Measurements from ENCODE around the gene CCDC187. TPM values are rescaled to one million over a fixed set of nuclear protein-coding genes. Genes with fewer than 3 reads are reported as not detected.

CCDC187 gene
- polyA plus RNA-seq, 3 donors, result 2.7 to 4.6 (median 3.6) TPM

DNA sequence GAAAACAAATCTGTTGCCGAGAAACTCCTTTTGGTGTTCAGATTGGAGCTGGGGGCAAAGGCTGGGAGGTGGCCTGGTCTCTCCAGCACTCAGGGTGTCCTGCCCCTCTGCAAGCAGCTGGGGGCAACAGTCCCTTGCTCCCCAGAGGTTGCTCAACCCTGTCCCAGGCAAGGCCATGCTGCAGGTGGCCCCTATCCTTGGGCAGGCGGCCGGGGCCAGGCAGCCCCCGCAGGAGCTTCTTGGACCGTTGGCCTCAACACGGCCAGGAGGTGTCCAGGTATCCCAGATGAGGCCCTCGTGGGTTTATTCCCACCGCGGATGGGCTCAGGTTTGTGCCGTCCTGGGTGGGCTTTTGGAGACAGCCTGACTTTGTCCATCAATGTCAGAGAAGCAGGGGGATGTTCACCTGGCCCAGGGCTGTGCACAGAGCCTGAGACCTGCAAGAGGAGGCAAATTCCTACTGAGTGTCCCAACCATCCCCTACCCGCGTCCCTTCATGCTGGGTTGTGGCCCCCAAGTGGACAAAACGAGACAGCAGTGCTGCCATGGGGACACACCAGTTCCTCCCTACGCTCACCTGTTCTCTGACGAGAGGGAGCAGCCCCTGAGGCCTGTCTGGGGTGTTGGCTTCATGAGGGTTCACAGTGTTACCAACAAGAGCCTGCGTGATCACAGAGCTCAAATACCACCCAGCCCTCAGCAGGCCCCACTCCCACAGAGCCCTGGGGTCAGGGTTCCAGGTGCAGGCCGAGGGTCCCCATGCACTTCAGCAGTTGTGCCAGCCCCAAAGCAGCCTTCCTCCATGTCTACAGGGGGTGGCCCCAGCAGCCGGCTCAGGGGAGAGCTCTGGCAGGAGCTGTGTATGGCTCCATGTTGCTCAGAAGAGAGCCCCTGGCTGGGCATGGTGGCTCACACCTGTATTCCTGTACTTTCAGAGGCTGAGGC lies 9.5 kb upstream of the CCDC187 start:
- no peak for DNase-seq

DNA sequence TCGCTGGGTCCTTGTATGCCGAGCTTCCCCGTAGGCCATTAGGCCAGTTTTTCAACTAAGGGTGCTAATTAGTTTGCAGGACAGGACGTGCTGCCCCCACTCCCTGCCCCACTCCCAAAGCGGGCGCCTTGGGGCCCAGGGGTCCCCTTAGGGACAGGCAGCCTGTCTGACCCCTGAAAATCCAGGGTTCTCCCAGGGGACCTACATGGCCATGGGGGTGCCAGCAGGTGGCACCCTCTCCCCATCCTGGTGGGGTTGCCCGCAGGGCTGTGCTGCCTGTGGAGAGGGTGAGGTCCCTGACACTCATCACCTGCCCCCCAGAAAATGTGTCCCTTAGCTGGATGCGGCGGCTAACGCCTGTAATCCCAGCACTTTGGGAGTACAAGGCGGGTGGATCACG lies 8.5 kb upstream of the CCDC187 start:
- no peak for DNase-seq

DNA sequence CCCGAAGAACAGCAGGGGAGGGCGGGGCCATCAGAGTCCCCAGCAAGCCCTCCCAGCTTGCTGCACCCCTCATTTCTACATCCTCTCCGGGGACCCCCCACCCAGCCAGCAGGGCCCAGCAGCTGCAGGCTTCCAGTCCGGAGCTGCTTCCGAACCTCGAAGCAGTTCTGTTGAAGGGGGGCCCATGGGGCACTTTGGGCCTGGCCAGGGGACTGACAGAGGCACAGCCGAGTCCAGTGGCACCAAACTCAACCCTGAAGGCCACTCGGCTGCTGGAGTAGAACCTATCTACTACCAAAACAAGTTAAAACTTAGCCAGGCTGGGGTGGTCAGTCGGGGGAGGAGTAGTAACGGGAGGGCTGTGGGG lies 8.1 kb upstream of the CCDC187 start:
- no peak for DNase-seq

DNA sequence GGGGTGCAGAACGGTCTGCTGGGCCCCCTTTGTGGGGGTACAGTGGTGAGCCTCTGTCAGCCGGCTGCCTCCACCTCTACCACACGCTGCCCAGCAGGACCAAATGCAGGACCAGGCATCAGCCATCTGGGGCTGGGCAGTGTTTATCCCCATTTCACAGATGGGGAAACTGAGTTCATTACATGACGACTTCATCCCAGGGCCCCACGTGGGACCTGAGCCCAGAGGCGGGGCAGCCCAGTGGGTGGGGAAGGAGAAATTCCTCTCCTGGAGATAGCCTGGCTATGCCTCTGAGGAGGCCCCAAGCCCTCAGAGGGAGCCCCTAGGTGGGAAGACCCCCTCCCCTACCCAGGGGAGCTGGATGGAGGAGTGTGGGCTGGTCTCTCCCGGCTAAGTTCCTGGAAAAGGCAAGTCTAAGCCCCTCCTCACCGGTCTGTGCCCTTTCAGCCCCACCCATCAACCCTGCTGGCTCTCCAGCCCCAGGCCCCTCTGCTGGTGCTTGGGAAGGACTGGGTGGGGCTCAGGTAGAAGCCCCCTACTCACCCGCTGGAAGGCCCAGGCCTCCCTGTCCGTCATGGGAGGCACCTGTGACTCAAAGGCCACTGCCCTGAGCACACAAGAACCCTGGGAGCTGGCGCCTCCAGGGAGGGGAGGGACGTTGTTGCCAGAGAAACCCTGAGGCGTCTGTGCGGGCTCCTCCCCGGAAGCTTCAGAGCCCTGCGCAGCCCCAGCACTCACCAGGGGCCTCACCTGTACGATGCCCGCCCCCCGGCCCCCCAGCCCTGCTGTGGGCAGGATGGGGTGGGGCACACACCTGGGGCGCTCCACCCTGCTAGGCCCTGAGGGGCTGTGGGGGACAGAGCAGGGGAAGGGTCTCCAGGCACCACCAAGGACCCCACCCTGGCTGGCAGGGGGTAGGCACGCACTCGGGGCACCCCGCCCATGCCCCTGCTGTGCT lies 7.4 kb upstream of the CCDC187 start:
- no peak for DNase-seq

DNA sequence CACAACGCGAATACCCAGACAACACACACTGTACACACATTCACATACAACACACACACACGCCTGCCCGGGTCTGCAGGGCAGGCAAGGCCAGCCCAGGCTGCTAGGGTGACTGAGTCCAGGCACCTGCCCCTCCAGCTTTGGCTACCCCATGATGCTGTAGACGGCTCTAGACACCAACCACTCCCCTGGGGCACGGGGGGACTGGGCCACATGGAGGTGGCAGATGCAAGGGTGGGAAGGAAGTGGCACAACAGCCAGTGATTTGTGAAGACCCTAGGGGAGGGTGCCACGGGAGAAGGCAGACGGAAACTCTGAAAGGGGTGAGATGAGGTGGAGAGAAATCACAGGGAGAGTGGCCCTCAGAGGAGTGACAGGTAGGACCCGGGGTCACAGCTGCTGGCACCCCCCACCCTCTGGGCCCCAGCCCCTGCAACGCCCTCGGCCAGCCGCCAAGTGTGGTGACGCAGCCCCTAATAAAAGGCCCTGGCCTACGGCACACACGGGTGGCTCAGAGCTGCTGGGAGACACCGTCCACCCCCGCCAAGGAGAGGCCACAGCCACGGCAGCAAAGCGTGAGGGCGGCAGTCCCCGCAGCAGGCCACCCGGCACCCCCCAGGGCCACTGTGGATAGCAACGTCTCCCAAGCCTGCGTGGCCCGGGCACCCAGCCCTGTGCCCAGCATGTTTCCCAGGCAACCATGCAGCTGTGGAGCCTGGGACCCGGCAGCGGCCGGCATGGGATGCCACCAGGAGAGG lies 6.6 kb upstream of the CCDC187 start:
- no peak for DNase-seq

DNA sequence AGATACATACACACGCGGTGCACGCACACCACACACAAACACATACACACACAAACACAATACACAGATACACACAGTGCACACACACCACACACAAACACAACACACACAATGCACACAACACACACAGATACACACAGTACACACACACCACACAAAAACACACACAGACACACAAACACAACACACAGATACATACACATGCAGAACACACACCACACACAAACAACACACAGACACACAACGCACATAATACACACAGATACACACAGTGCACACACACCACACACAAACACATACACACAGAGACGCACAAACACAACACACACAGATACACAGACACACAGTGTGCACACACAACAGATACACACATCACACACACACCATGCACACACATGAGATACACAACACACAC lies 5.9 kb upstream of the CCDC187 start:
- no peak for DNase-seq

DNA sequence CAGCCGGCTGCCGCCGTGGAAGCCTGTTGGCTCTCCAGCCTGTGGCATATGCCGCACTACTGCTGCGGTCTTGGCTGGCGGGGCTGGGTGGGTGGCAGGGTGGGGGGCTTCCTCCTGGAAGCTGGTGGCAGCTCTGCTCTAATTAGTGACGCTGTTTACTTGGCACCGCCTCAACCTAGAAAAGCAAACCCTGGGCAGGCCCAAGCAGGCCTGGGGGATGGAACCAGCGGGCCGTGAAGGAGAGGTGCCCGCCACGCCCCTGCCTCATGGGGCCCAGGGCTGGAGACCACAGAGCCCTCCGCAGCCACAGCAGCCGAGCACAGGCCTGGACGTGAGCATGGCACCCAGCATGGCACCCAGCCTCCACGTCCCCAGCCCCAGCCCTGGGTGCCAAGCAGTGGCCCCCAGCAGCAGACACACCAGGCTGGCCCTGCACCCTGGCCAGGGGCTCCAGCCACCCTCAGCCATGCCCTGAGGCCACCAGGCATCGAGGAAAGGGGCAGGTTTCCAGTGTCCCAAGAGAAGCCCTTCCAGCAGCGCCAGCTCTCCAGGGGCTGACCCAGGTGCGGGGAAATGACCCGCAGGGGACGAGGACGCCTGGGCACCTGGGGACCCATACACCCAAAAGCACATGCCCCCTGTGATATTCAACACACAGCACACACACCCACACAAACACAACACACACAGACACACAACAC lies 5.4 kb upstream of the CCDC187 start:
- DNase-seq, result peak; percentile 76

DNA sequence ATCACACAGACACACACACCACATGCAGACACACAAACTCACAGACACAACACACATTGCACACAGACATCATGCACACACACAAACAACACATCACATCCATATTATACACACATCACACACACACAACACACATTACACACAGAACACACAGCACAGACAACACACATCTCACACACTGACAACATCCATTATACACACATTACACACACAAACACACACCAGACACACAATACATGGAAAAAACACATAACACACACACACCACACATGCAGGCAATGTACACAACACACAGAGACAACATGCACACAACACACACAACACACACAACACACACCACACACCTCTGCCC lies 4.8 kb upstream of the CCDC187 start:
- DNase-seq, result no peak

DNA sequence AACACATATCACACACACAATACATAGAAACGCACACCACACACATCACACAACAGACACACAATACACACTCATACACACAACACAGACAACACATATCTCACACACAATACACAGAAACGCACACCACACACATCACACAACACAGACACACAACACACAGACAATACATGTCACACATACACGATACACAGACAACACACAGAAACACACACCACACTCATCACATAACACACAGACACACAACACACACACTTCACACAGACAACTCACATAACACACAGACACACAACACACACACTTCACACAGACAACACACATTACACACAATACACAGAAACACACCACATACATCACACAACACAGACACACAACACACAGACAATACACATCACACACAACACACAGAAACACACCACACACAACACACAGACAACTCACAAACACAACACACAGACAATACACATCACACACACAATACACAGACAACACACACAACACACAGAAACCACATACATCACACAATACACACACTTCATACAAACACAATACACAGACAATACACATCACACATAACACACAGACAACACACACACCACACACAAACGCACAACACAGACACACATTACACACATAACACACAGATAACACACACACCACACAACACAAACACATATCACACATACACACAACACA lies 4.3 kb upstream of the CCDC187 start:
- DNase-seq, result no peak

DNA sequence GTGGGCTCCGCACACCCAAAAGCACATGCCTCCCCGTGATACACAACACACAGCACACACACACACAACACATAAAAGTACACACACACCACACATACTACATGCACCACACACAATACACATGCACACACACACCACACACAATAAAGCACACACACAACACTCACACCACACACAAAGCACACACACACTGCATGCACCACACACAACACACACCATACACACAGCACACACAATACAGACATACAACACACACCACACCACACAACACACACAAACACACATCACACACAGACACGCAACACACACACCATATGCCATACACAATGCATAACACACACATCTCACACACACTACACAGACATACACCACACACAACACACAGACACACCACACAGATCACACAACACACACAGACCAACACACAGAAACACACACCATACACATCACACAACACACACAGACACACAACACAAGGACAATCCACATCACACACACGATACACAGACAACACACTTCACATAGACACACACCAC lies 3.4 kb upstream of the CCDC187 start:
- DNase-seq, result no peak

DNA sequence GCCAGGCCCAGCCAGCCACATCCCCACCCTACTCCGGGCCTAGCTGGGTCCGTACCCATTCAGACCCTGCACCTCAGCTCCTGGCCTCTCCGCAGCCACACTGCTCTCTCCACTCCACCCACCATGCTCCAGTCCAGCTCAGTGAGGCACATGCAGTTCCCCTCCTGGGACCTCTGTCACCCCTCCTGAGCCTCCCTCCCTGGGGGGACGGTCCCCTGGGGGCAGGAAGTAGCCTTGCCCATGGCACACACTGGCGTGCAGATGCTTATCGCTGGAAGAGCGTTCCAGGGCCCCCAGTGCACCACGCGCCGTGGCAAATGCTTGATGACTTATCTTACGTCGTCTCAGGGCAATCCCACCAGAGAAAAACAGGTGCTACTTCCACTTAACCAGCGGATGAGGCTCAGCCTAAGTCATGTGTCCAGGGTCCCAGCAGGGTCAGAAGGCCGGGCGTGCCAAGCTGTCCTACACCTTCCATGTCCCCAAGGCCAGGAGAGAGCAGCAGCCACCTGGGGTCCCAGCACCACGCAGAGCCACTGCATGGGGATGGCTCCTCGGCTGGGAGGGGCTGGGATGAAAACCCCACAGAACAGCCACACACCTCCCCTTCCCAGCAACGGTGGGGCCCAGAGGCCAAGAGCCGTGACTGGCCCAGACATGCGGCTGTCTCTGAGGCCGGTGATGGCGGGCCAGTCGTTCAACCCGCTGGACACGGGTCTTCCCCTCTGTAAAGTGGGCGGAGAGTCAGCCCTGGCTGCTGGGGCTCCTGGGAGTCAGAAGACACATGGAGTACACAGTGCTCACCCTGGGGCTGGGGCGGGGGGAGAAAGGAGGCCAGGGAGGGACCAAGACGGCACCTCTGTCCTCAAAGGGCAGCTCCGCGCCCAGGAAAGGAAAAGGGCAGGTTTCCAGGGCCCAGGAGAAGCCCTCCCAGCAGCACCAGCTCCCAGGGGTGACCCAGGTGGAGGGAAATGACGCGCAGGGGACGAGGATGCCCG lies 2.6 kb upstream of the CCDC187 start:
- no peak for DNase-seq

DNA sequence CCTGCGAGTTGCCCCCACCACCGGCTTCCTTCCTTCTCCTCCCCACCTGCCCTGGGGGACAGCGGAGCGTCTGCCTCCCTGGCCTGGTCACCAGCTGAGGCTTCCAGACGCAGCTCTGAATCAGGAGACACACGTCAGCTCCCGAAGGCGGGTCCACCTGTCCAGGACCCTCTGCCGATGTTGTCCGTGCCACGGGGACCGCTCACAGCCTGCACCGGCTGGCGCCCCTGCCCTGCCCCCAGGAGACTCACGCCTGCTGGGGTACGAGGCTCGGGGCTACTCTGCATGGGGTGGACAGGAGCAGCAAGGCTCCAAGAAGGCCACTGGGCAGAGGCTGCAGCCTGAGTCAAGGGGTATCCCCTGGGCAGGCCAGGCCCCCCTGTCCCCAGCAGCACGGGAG lies 1.9 kb upstream of the CCDC187 start:
- DNase-seq, result no peak

DNA sequence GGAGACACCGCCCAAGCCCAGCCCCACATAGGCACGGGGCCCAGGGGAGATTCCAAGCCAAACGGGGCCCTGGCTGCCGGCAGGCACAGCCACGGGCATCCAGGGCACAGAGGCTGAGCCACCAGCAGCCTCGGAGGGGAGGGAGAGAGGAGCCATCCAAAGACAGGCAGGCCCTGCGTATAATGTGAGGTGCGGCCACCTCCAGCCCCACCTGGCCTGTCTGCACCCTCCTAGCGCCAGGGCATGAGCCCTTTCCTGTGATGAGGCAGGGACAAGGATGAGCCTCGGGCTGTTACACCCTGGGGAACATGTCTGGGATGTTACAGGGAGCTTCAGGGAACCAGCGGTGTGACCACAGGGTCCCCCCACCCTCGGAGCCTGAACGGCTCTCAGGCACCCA lies 1.1 kb upstream of the CCDC187 start:
- DNase-seq, result no peak

DNA sequence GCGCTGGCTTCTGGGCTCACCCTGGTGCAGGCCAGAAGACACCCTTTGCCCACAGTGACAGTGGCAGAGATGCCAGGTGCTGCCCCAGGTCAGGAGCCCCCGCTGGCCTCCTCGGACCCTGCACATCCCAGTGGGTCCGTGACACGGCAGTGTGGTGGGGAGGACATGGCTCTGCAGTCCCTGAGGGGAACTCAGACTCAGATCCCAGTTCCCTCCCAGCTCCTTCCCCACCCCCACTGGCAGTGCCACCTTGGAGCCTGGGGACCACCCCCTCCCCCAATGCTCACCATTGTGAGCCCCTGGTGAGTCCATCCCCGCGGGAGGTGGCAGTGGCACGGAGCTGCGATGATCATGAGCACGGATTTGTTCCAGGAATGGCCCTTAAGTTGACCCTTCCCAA lies 562 bp upstream of the CCDC187 start:
- DNase-seq, result no peak

DNA sequence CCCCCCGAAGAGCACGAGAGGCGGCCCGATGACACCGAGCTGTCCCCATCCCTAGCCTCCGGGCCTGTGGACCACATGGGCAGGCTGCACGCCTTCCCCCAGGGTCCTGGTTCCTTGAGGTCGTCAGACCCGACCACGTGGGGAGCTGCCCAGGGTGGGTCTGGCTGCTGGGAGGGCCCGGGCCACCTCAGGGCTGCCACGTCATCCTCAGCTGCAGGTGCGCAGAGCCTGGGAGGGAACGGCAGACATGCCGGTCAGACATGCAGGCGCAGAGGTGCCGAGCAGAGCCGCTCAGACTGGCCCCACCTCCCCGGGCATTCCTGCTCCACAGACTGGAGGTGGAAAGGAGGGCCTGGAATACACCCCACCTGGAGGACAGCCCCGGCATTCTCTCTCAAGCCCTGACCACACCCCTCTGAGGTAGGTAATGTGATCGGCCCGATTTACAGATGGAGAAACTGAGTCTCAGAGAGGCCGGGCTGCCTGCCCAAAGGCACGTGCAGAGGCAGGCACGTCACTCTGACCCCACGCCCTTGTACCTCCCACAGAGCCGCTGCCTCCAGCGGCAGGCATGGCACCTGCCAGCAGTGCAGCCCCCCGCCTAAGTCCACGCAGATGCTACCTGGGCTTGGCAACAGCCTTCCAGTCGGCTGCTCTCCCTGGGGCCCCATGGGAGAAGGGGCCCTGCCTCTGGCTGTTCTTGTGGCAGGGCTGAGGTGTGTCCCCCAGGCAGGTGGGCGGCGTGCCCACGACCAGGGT lies 649 bp downstream of the CCDC187 start:
- DNase-seq, result no peak

DNA sequence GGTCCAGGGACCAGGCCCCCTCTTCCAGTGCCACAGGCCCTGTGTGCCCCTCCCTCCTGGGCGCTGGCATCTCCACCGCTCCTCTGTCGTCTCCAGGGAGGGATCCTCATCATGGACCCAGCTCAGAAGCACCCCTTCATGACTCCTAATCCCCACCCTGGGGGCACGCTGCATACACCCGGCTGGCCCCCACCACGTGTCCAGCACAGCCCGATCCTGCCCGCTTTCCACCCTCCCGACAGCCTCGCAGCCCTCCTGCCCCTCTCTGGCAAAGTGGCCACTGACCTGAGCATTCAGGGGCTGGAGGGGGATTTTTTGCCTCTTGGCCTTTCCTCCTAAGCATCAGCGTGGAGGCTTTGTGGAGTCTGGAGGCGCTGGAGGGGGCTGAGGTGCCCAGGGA lies 1.4 kb downstream of the CCDC187 start:
- DNase-seq, result no peak

DNA sequence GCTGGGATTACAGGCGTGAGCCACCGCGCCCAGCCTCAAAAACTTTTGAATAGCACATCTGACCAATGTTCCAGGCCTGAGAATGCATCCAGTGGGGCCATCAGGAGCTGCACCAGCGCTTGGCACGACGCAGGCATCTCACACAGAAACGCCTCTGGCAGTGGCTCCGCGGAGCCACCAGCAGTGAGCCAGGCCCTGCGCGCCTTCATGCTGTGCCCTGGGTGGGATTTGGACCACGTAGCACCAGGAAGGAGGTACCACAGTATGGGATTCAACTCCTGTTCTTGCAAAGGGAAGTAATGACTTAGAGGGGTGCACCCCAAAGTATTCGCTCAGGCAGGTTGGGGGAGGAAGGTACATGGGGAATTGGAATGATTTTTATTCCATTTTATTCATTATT lies 3.0 kb downstream of the CCDC187 start:
- DNase-seq, result no peak

DNA sequence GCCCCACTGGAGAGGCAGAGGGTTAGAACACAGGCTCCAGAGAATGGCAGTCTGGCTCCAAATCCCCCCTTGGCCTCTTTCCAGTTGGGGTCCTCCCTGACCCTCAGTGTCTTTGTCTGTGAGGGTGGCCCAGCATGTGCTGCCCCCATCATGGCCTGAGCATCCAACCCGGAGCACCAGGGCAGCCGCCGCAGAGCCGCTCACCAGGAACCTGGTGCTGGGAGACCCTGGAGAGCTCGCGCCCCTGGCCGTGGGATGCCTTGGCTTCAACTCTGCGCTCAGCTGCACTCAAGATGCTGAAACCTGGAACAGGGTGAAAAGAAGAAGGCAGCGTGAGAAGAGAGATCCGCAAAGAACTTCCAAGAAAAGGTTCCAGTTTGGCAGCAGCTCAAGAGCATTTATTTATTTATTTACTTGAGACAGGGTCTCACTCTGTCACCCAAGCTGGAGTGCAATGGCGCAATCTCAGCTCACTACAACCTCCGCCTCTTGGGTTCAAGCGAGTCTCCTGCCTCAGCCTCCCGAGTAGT lies 3.8 kb downstream of the CCDC187 start:
- no peak for DNase-seq

All from renal pelvis (tissue), 4 donors.